Measurements from ENCODE around the gene CYP4A22. TPM values are rescaled to one million over a fixed set of nuclear protein-coding genes. Genes with fewer than 3 reads are reported as not detected.
"Not testable (repeated sequence)": the region's sequence is repeated elsewhere in the genome, so short reads cannot be mapped to it uniquely, and the experiment has no call there.

Gene CYP4A22
- total and polyA plus RNA-seq, 9 of the 15 experiments (the other 6 are each of a cell fraction or from before 2014, with no cell fraction given), result 0.07 TPM; not detected in 8

GRCh38 chr1:47089356-47089755 is 47.9 kb upstream of the CYP4A22 start:
- H3K27me3 ChIP-seq (ENCODE audit: control insufficient read depth in 2 of 2, insufficient read depth in 2 of 2, low read length in 2 of 2); POLR2A ChIA-PET; H4K20me1 ChIP-seq (replicated peaks; ENCODE audit: control insufficient read depth, insufficient read depth, low read length); H3K4me3 ChIP-seq; H3K79me2 ChIP-seq (ENCODE audit: control insufficient read depth, insufficient read depth, low read length); intact Hi-C loops (cut with micrococcal nuclease); H3K27ac ChIP-seq (ENCODE audit: extremely low read depth, low read depth, low read length); H3K4me1 ChIP-seq (replicated peaks in 1 of 2; ENCODE audit: control insufficient read depth in 2 of 2, insufficient read depth in 2 of 2, low read length in 2 of 2); H3K4me2 ChIP-seq (ENCODE audit: insufficient read depth, low read length); H3K36me3 ChIP-seq (ENCODE audit: control insufficient read depth, insufficient read depth, low read length); CTCF ChIA-PET (ENCODE audit: low intra/inter-chr PET ratio); H3K9me3 ChIP-seq (replicated peaks; ENCODE audit: control insufficient read depth, insufficient read depth, low read depth, low read length); H2AFZ ChIP-seq (ENCODE audit: low read depth, low read length); H3K9ac ChIP-seq (ENCODE audit: insufficient read depth in 1 of 2, low read depth in 2 of 2, low read length in 2 of 2); in situ Hi-C loops (cut with MboI); H3K9me1 ChIP-seq (ENCODE audit: control insufficient read depth, insufficient read depth, low read length); BruUV-seq (replicated peaks); TF ChIP-seq REST (CRISPR knock-in tag; IDR thresholded peaks at IDR 0.05; ENCODE audit: low read depth): not testable (repeated sequence)
- FAIRE-seq, result peak; percentile 56
- ATAC-seq, result peak; percentile 82
- WGBS (ENCODE audit: insufficient coverage, low coverage, missing lambda C conversion rate), result 0% methylated on average over 3 of the region's 3 CpGs
- TF ChIP-seq REST (IDR thresholded peaks at IDR 0.05; ENCODE audit: borderline replicate concordance), result peak; percentile 34; the same call in 1 of the 2 replicates
- TF ChIP-seq CTCF (IDR thresholded peaks at IDR 0.05 in 2 of 3, conservative IDR thresholded peaks at IDR 0.05 in 1 of 3; ENCODE audit: insufficient read depth in 2 of 3, low read depth in 1 of 3, low read length in 3 of 3), result peak in 1 of 3 experiments; percentile 49; a peak in 2 of 6 replicates
- peak; percentile 24 to 66; a peak in 3 of 4 replicates for TF ChIP-seq RAD21 (CRISPR knock-in tag; conservative IDR thresholded peaks at IDR 0.05 in 1 of 2, IDR thresholded peaks at IDR 0.05 in 1 of 2)
- DNase-seq (ENCODE audit: extremely low read depth in 1 of 4, low spot score in 3 of 4), result peak in 1 of 4 experiments; percentile 61

Measured in K562 (cell line).